ENCODE data around the gene SYTL2. TPM values are rescaled to one million over a fixed set of nuclear protein-coding genes. Genes with fewer than 3 reads are reported as not detected.

The SYTL2 gene
- polyA plus RNA-seq, 12 donors, result 47.7 to 129 (median 85.4) TPM; not detected in 1

GRCh38 chr11:85735876-85736460 lies 75.0 kb downstream of the SYTL2 start:
- DNase-seq, result no peak

- DNase-seq, result no peak
Observed at GRCh38 chr11:85732965-85733364, 78.0 kb downstream of the SYTL2 start.

GRCh38 chr11:85726381-85726780 lies 84.6 kb downstream of the SYTL2 start:
- DNase-seq, result no peak

- DNase-seq, result no peak
Observed at GRCh38 chr11:85725510-85726258, 85.3 kb downstream of the SYTL2 start.

DNA sequence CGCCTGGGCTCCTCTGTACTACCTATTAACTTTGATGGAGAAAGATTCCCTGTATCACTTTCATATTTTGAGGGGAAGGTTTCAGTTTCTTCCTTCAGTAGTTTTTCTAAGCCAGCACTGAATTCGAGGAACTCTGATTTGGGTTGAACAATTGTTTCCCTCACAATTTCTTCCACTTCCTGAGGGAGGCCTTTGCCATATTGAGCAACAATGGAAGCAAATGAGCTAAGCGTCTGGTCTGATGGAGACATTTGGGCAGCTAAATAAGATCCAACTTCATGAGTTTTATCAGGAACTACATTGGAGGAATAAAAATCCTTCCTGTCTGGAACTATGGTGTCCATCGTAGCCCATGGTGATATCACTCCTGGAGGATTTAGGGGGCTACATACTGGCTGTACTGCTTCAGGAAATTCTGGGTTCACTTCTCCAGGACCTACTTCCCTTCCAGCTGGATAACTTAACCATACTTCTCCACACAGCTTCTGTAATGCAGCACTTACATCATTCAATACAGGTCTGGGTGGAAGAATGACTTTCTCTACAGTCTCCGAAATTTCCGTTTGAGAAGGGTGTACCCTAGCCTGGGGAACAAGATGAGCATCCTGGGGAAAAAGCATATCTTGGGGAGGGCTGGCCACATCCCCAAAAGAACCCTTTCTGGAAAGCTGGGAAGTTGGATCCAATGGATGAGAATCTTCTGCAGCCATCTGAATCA lies 86.0 kb downstream of the SYTL2 start:
- no peak for DNase-seq

GRCh38 chr11:85723088-85723487 lies 87.9 kb downstream of the SYTL2 start:
- DNase-seq, result no peak

DNA sequence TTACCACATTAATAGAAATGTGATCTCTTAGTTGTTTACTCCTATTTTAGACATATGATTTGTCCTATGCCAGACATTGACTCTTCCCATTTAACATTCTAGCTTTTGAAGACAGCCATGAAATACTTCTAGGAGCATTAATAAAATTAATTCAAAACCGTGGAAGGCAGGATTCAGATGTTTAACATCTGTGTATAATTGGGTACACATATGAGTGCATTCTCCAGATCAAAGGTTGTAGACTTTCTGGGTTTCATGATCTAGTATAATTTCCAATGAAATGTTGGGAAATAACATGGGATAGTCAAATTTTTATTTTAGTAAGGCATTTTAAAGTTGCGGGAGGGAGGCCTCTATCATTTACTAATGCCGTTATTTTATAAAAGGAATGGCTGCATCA lies 89.8 kb downstream of the SYTL2 start:
- no peak for DNase-seq

- DNase-seq, result peak; percentile 71
Observed at GRCh38 chr11:85718991-85719807, 91.7 kb downstream of the SYTL2 start.

GRCh38 chr11:85718126-85718943 lies 92.6 kb downstream of the SYTL2 start:
- DNase-seq, result no peak

- DNase-seq, result no peak
Observed at GRCh38 chr11:85717429-85717828, 93.5 kb downstream of the SYTL2 start.

- no peak for DNase-seq
Observed at GRCh38 chr11:85712953-85713352, 98.0 kb downstream of the SYTL2 start.

- DNase-seq, result no peak
Observed at GRCh38 chr11:85710917-85711316, 100.0 kb downstream of the SYTL2 start.

DNA sequence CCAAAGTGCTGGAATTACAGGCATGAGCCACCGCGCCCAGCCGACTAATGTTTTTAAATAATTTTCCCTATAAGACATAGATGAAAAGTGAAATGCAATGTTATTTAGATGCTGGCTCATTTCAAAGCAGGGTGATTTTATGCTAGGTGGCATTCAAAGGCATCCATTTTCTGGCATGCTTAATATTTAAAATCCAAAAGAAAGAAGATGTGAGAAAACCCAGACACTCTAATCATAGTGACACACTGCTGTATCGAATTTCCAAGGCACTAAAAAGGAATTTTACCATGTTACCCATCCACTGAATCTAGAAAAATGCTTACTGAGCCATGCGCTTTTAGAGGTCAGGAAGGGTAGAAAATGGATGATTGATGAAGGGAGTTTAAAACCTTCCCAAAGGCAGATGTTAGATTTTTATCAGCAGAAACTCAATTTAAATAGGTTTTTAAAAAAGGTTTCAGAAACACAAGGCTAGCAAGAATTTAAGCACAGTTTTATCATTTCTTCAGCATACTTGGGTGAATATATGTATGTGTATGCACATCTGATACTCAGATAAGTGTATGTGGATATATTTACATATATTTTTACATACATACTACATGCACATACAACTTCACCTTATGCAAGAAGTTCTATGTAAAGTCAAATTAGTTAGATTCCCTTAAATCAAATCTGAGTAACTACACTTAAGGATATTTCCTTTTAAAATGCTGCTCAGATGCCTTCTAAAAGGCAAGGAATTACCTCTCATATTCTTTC lies 100.8 kb downstream of the SYTL2 start:
- no peak for DNase-seq

DNA sequence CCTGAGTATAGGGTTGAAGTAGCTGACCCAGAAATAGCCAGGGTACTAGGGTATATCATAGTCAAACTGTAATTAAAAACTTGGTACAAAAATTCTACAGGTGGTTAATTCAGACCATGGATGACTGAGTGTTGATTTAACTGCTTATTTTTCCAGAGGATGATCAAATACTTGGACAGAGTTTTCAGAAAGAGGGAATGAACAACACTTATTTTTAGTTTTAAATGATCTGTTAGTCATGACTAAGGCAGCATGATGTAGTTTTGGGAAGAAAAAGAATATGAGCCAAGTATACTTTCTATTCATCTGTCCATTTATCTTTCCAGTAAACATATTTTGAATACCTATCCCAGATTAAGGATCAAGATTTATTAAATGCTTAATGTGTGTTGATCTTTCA lies 105.1 kb downstream of the SYTL2 start:
- no peak for DNase-seq

DNA sequence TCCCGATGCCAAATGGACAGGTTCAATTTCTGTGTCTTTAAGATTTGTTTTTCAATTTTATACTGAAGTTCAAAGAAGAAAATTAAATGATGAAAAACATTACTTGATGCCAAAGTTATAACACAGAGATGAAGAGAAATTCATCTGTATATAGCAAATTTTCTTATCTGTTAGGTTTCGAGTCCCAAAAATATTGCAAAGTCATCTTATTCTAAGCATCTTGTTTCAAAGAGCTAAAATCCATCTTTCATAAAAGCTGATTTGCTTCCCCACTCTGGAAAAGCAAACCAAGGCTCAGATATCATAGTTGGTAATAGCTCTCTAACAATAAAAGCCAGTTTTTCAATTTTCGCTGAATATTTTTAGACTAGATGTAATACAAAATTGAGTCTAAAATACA lies 106.0 kb downstream of the SYTL2 start:
- no peak for DNase-seq

DNA sequence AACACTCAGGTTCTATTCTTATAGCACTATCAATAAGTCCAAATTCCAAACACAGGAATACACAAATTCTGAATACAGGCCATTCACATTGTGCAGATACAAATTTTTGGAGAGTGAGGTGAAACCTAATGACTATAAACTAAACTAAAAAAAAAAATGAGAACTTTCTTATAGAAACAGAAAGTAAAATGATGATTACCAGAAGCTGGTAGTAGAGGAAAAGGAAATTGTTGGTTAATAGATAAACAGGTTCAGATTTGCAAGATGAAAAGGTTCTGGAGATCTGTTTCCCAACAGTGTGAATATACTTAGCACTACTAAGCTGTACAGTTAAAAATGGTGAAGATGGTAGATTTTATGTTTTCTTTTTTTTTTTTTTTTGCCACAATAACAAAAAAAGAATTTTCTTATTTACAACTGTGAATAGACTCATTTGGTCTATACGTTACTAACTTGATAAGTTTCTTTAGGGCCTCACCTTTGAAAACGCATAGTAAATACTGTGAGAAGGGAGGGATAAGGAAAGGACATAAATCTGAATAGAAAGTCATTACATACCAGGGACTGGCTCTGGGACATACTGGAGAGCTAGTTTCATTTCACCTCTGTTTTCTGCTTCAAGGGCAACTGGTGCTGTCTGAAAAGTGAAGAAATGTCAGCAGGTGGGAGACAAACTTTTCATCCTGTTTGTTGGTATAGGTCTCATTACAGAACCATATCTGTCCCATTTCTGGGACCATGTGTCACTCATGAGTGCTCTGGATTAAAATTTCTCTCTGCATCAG lies 110.8 kb downstream of the SYTL2 start:
- no peak for DNase-seq

DNA sequence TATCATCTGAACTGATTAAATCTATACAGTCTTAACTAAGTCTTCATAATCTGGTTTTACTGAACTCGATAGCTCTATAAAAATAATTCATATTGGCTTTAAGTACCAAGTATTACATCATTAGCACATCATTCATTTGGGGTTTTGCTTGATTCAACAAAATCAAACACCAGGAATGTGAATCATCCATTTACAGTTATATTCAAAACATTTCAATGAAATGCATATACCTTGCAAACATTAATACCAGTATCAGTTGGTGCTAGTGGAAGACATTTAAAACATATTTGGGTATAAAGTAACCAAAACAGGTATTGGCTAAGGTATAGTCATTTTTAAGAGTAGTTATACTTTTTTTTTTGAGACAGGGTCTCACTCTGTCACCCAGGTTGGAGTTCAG lies 112.7 kb downstream of the SYTL2 start:
- DNase-seq, result no peak

DNA sequence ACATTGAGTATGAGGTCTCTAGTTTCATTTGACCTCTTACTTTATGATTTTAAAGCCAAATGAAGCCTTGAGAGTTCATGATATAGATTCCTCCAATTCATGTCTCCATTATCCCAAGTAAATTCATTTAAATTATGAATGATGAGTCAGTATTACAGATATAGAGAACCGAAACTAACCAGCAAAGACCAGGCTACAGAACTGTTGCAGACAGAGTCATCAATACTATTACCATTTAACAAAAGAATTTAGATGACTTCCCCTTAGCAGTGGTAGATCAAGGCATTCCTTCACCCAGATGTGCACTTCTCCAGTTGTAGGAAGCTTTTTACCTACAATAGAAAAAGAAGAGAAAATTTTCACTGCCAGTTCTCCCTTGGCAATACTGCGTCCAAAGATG lies 113.2 kb downstream of the SYTL2 start:
- DNase-seq, result no peak

DNA sequence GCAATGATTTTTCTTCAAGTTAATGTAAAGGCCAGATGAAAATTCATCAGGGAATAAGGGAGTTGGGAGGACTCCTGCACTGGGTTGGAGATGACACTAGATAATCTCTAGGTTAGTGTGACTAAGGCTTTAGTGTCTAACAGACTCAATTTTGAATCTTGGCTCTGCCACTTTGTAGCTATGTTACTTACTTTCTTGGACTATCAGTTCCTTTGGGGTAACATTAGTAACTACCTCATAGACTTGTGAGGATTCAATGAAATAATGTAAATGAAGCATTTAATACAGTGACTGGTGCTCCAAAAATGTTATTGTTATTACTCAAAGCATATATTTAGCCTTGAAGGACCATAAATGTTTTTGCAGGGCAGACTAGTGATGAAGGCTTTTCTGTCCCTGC lies 115.4 kb downstream of the SYTL2 start:
- no peak for DNase-seq
